ENCODE measurements around the gene DCDC2. TPM values are rescaled to one million over a fixed set of nuclear protein-coding genes. Genes with fewer than 3 reads are reported as not detected.

Gene DCDC2
- total RNA-seq, 6 experiments from 2014 or later: not detected

DNA sequence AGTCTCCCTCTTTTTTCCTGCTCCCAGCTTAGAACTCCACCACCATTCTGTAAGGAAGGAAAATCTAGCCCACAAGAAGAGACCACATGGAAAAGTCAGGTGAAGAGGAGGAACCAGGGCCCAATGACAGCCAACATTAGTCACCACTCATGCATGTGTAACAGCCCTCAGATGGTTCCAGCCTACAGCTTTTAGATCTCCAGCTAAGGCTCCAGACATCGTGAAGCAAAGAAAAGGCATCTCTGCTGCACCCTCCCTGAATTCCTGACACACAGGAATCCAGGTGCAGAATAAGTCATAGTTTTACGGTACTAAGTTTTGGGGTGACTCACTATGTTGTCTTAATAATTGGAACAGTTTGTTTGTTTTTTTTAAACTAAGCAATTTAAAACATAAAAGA lies 25.5 kb downstream of the DCDC2 start:
- DNase-seq: no peak
- H3K4me3 Mint-ChIP-seq: no peak overlapping the region
- no peaks in the 10 kb centered on the region for H3K36me3 Mint-ChIP-seq (ENCODE audit: low read depth)
- peaks cover 10% of the 10 kb centered on the region for H3K9me3 Mint-ChIP-seq
- TF ChIP-seq, protein P1, sequence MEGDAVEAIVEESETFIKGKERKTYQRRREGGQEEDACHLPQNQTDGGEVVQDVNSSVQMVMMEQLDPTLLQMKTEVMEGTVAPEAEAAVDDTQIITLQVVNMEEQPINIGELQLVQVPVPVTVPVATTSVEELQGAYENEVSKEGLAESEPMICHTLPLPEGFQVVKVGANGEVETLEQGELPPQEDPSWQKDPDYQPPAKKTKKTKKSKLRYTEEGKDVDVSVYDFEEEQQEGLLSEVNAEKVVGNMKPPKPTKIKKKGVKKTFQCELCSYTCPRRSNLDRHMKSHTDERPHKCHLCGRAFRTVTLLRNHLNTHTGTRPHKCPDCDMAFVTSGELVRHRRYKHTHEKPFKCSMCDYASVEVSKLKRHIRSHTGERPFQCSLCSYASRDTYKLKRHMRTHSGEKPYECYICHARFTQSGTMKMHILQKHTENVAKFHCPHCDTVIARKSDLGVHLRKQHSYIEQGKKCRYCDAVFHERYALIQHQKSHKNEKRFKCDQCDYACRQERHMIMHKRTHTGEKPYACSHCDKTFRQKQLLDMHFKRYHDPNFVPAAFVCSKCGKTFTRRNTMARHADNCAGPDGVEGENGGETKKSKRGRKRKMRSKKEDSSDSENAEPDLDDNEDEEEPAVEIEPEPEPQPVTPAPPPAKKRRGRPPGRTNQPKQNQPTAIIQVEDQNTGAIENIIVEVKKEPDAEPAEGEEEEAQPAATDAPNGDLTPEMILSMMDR (IDR thresholded peaks at IDR 0.05): no peak
- no peak overlapping the region for H3K27ac Mint-ChIP-seq
- H3K27me3 Mint-ChIP-seq (ENCODE audit: insufficient read depth): no peaks in the 10 kb centered on the region
- H3K4me1 Mint-ChIP-seq (ENCODE audit: low read depth): no peaks in the 10 kb centered on the region

DNA sequence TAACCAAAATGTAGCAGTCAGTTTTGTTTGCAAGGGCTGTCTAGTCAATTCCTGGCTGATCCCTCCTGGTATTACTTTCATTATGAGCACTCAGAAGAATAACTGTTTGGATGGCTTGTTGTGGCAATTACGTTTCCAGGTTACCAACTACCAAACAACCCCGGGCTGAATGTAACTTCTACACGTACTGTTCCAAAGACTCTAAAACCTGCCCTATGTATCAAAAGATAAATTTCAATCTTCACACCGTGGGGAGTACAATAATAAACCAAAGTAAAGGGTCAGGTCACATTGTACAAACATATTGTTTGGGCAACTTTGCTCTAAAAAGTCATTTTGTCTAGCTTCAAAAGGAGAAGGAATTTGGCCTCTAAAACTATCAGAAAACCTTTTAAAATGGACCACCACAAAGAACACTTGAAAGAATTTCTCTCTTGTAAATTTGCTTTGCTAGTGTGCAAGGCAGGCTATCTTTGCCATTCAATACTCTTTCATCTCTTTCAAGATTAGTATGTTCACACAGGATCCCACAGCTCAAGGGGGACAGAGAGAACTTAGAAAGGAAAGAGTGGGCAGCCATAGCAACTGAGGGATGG lies 27.6 kb downstream of the DCDC2 start:
- TF ChIP-seq, protein P1 (IDR thresholded peaks at IDR 0.05): no peak
- no peak for DNase-seq
- Mint-ChIP-seq H3K36me3 (ENCODE audit: low read depth) (no peaks in the 10 kb centered on the region), H3K27ac (no peak overlapping the region), H3K27me3 (ENCODE audit: insufficient read depth) (no peaks in the 10 kb centered on the region), H3K9me3 (peaks cover 5% of the 10 kb centered on the region), H3K4me3 (no peak overlapping the region), H3K4me1 (ENCODE audit: low read depth) (no peaks in the 10 kb centered on the region)

DNA sequence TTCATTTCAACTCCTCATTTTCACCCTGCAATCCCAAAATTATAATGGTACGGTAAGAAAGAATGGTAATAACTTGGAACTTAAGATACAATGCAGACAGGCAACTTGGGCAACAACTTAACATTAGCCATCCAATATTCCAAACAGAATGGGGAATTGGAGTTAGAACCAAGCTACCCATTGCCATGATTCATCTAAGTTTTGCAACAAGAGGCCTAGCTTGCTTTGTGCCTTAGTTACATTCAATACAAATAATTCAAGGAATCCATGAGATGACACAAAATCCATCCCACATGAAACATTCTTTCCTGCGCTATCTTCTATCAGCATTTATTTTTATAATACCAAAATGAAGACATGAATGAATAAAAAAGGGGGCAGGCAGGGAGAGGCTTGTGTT lies 28.4 kb downstream of the DCDC2 start:
- DNase-seq: no peak
- Mint-ChIP-seq H3K36me3 (ENCODE audit: low read depth) (no peaks in the 10 kb centered on the region), H3K4me3 (no peak overlapping the region), H3K27ac (no peak overlapping the region), H3K9me3 (peaks cover 7% of the 10 kb centered on the region), H3K27me3 (ENCODE audit: insufficient read depth) (no peaks in the 10 kb centered on the region), H3K4me1 (ENCODE audit: low read depth) (no peaks in the 10 kb centered on the region)
- TF ChIP-seq, protein P1 (IDR thresholded peaks at IDR 0.05): no peak

DNA sequence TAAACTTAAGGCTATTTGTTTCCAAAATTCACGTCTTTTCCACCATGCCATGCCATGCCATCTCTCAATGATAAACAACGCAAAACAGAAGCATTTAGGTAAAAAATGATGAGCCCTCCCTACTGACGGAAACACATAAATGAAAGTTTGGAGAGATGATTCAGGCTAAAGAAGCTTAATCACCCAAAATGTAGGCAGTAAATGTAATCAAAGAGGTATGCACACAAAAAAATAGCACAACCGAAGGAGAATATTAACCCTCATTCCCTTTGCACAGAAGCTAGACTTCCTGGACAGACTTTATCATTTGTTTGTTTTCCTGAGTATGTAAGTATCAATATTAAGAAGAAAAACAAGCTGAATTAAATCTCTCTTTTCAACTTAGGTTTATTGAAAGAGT lies 28.8 kb downstream of the DCDC2 start:
- TF ChIP-seq, protein P1 (IDR thresholded peaks at IDR 0.05): no peak
- Mint-ChIP-seq H3K9me3 (peaks cover 7% of the 10 kb centered on the region), H3K36me3 (ENCODE audit: low read depth) (no peaks in the 10 kb centered on the region), H3K4me3 (no peak overlapping the region), H3K27me3 (ENCODE audit: insufficient read depth) (no peaks in the 10 kb centered on the region; the same call in 1 of the 2 replicates), H3K27ac (no peak overlapping the region), H3K4me1 (ENCODE audit: low read depth) (no peaks in the 10 kb centered on the region)
- DNase-seq: no peak

DNA sequence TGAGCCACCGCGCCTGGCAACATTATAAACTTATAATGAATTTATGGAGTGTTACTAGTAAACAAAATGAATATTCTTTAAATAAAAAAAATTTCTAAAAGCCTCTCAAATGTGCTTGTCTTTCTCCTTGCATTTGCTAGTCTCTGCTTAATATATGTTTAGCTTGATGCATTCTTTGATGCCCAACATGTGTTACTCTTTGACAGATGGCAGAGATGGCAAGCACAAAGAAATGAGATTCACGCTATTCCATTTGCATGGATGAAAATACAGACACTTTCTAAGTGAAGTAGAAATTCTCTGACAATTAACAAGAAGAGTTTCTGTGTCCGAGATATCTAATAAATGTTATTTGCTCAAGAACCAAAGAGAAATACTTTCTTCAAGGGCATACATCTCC lies 30.1 kb downstream of the DCDC2 start:
- Mint-ChIP-seq H3K9me3 (peaks cover 9% of the 10 kb centered on the region), H3K36me3 (ENCODE audit: low read depth) (no peaks in the 10 kb centered on the region), H3K4me1 (ENCODE audit: low read depth) (no peaks in the 10 kb centered on the region), H3K27ac (no peak overlapping the region), H3K4me3 (no peak overlapping the region), H3K27me3 (ENCODE audit: insufficient read depth) (no peaks in the 10 kb centered on the region; the same call in 1 of the 2 replicates)
- TF ChIP-seq, protein P1 (IDR thresholded peaks at IDR 0.05): no peak
- DNase-seq: no peak

Measured in HFFc6 (cell line).